ENCODE data around the gene CST6.

The CST6 gene

DNA sequence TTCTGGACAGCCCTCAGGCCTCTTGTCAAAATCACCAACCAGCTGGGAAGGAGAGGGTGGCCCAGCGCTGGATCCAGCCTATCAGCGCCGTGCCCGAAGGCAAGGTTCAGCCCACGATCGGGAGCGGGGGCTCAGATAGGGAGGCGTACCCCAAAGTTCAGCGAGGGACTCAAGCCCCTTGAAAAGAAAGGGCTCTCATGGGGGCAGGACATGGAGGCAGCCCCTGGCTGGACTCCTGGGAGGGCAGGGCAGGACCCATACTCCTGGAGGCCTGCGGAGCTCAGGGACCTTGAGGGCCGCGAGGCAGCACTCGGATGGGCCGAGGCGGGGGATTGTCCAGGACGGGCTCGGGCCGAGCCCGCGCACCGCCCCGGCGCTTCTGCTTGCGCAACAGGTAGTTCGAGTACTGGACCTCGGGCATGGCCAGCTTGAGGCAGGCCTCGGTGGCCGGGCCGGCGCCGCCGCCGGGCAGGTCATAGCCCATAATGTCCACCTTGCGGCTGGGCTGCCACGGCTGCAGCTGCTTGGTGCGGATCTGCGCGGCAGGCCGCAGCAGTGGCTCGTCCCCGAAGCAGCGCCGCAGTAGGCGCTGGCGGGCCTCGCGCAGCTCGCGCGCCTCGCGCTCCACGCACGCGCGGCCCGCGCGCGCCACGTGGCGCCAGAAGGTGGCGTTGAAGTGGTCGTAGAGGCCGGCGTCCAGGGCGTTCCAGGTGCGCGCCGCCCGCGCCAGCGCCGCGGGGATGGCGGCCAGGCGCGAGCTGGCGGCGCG lies 30.6 kb downstream of the CST6 start:
- TF ChIP-seq, protein P1, sequence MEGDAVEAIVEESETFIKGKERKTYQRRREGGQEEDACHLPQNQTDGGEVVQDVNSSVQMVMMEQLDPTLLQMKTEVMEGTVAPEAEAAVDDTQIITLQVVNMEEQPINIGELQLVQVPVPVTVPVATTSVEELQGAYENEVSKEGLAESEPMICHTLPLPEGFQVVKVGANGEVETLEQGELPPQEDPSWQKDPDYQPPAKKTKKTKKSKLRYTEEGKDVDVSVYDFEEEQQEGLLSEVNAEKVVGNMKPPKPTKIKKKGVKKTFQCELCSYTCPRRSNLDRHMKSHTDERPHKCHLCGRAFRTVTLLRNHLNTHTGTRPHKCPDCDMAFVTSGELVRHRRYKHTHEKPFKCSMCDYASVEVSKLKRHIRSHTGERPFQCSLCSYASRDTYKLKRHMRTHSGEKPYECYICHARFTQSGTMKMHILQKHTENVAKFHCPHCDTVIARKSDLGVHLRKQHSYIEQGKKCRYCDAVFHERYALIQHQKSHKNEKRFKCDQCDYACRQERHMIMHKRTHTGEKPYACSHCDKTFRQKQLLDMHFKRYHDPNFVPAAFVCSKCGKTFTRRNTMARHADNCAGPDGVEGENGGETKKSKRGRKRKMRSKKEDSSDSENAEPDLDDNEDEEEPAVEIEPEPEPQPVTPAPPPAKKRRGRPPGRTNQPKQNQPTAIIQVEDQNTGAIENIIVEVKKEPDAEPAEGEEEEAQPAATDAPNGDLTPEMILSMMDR (IDR thresholded peaks at IDR 0.05; ENCODE audit: insufficient read depth, low read depth, low read length, missing control alignments) = no peak
- no peak overlapping the region for H3K4me3 ChIP-seq (ENCODE audit: low read length)
- no peak for DNase-seq (ENCODE audit: low read depth)

DNA sequence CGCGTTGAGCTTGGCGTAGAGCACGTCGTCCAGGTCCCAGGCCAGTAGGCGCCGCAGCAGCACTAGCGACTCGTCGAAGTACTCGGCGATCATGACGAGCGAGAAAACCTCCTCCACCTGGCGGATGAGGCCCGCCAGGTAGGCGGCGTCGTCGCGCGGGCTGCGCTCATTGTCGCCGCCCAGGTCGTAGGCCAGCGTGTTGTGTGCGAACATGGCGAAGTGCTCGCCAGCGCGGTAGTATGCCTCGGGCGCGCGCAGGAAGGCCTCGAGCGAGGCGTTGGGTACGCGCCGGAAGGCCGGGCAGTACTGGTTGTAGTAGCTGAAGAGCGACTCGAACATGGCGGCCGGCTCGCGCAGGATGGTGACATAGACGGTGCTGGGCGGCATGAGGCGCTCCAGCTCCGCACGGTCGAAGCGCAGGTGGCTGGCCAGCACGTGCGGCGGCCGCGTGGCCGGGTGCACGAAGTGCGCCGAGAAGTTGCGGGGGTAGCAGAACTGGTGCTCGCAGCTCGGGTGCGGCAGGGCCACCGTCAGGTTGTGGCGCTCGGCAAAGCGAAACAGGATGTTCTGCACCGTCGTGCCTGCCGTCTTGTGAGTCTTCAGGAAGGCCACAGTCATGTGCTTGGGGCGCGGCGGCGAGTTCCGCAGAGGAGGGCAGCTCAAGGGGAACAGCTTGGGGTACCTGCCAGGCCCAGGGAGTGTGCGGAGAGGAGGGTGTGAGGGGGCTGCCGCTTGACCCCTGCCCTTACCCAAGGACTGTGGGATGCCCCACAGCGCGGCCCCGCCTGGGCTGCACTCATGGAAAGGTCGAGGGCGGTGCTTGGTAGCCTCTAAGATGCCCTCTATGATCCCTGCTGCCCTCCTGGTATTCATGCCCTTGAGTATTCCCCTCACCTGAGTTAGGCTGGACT lies 31.4 kb downstream of the CST6 start:
- TF ChIP-seq, protein P1 (IDR thresholded peaks at IDR 0.05; ENCODE audit: insufficient read depth, low read depth, low read length, missing control alignments) = no peak
- H3K4me3 ChIP-seq (ENCODE audit: low read length) = no peak overlapping the region
- no peak for DNase-seq (ENCODE audit: low read depth)

DNA sequence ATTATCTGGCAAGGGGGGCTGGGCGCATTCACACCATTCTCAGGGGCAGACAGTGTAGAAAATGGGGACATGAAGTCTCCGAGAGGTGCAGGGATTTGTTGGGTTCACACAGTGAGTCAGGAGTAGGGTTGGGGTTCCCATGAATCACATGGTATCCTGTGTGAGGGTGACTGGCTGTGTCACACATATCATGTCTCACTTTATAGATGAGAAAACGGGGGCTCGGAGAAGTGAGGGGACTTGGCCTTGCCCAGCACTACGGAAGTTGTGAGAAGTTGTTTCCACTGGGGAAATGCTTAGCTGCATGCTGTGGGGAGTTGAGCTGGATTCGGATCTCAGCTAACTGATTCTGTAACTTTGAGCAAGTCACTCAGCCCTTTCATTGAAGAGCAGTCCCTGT lies 32.9 kb downstream of the CST6 start:
- DNase-seq (ENCODE audit: low read depth) = peak; percentile 18
- H3K4me3 ChIP-seq (ENCODE audit: low read length) = no peak overlapping the region
- TF ChIP-seq, protein P1 (IDR thresholded peaks at IDR 0.05; ENCODE audit: insufficient read depth, low read depth, low read length, missing control alignments) = no peak

DNA sequence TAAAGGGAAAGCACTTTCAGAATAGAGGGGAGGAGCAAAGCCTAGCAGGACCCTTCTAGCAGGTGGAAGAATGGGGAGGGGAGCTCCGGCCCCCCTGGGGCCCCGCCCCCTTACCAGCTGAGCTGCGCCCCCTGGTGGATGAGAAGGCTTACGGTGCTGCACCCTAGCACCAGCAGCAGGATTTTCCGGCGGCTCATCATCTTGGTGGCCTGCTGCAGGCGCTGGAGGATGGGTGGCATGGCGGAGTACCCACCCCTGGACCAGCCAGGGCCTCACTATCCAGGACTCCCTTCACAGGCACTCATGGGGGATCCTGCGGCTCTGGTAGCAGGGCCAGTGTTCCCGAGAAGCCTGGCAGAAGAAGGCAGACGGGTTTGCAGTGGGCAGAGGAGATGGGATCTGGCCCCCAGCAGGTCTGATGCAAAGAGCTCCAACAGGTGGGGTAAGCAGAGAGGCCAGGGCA lies 33.4 kb downstream of the CST6 start:
- no peak overlapping the region for H3K4me3 ChIP-seq (ENCODE audit: low read length)
- peak; percentile 80 for DNase-seq (ENCODE audit: low read depth)

DNA sequence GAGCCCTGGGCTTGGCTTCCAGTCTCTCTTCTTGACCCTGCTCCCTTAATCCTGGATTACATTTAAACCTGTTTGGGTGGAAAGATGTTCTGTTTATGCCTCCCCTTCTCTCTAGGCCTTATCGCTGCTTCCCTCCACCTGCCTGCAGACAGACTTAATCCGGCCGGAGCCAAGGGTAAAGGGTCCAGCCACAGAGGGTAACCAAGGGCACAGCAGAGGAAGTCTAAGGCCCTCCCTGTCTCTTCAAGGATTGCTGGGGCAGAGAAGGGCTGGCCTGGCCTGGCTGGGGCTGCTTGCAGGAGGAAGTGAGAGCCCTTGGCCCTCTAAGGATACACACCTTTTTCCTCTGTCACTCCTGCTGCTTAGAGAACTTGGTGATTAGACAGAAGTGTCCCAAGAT lies 35.1 kb downstream of the CST6 start:
- TF ChIP-seq, protein P1 (IDR thresholded peaks at IDR 0.05; ENCODE audit: insufficient read depth, low read depth, low read length, missing control alignments) = no peak
- H3K4me3 ChIP-seq (ENCODE audit: low read length) = no peak overlapping the region
- no peak for DNase-seq (ENCODE audit: low read depth)

More for the DNA sequence above, 33.4 kb downstream of the CST6 start:
- TF ChIP-seq, protein P1 (IDR thresholded peaks at IDR 0.05; ENCODE audit: insufficient read depth, low read depth, low read length, missing control alignments) = peak; percentile 87

DNA sequence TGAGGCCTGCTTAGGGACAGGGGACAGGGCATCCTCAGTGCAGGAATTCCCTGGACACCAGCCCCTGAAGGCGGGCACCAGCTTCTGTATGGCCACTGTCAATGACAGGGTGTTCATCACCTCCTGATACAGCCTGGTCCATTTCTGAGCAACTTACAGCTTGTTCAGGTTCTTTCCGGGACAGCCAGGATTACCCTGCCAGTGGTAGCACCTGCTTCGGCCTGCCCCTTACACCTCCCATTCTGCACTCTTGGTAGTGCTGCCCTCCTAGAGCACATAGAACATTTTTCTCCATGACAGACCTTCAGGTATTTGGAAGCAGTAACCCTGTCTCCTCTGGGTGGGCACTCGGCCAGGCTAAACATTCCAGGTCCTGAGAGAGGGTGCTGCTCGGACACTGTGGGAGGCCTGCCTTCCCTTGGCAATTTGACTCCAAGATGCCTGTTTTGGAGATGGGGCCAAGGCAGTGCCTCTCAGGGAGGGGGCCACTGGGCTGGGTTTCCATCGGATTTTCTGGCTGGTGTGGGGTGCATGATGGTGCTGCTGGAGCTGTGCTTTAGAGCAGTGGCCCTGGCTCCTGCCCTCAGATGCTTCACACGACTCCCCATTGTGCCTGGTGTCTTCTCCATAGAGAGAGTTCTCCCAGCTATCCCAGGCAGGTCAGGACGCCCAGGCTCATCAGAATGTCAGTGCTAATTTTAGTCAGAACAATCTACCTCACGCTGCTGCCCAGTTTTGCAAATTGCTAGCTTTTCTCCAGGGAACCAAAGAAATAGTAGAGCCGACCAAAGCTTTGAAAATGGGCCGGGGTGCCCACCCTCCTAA lies 35.9 kb downstream of the CST6 start:
- H3K4me3 ChIP-seq (ENCODE audit: low read length) = no peak overlapping the region
- no peak for DNase-seq (ENCODE audit: low read depth)
- TF ChIP-seq, protein P1 (IDR thresholded peaks at IDR 0.05; ENCODE audit: insufficient read depth, low read depth, low read length, missing control alignments) = no peak

All from epithelial cell of esophagus (primary cell).